Loucy (cell line): ENCODE data around the gene ASB11.

Source experiments
- EZH2phosphoT487 ChIP-seq: fragments of 200-600 bp; IDR thresholded peaks from 2 replicates; pipeline ENCODE4 v1.6.1; 2018; ENCODE audit warnings: antibody characterized with exemption, mild to moderate bottlenecking, moderate library complexity, borderline replicate concordance
- TF ChIP-seq, protein P1 (sequence below): fragments of 200-600 bp; sonication (generic); conservative IDR thresholded peaks from 2 replicates; pipeline ENCODE4 v1.5.1; 2014; ENCODE audit warnings: mild to moderate bottlenecking, antibody characterized with exemption, low read length

DNA sequence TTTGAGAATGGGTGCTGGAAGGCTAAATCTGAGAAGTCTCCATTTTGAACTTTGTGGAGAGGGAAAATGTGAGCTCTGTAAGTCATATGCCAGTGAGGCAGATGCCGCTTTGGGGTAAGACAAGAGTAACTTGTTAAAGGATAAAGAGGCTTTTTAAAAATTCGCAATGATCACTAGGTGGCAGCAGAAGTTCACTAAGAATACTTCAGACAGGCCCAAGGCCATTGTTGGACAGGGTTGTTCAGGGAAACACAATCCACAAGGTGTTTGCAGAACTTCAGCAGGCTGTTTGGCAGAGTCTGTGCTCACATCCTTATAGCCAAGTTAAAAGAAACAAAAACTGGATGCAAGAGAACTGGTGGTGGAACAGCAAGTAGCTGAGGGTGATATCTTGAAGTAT is 33.6 kb upstream of the ASB11 start:
- TF ChIP-seq, protein P1, sequence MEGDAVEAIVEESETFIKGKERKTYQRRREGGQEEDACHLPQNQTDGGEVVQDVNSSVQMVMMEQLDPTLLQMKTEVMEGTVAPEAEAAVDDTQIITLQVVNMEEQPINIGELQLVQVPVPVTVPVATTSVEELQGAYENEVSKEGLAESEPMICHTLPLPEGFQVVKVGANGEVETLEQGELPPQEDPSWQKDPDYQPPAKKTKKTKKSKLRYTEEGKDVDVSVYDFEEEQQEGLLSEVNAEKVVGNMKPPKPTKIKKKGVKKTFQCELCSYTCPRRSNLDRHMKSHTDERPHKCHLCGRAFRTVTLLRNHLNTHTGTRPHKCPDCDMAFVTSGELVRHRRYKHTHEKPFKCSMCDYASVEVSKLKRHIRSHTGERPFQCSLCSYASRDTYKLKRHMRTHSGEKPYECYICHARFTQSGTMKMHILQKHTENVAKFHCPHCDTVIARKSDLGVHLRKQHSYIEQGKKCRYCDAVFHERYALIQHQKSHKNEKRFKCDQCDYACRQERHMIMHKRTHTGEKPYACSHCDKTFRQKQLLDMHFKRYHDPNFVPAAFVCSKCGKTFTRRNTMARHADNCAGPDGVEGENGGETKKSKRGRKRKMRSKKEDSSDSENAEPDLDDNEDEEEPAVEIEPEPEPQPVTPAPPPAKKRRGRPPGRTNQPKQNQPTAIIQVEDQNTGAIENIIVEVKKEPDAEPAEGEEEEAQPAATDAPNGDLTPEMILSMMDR = peak; percentile 60
- TF ChIP-seq EZH2phosphoT487 = no peak
